Measurements from ENCODE around the gene GABRR3.
"Not testable (repeated sequence)": the region's sequence is repeated elsewhere in the genome, so short reads cannot be mapped to it uniquely, and the experiment has no call there.

Gene GABRR3

GRCh38 chr3:98014268-98014585 is 20.9 kb downstream of the GABRR3 start:
- Histone ChIP-seq H3K79me2 (ENCODE audit: control insufficient read depth, low read length) (no peaks in the 10 kb centered on the region), H3K4me2 (ENCODE audit: low read length) (no peak overlapping the region), H3K27ac (ENCODE audit: low read depth, low read length) (no peak overlapping the region), H3F3A (ENCODE audit: control insufficient read depth, insufficient read depth) (no peaks in the 10 kb centered on the region), H3K36me3 (ENCODE audit: control insufficient read depth, low read length) (no peaks in the 10 kb centered on the region), H3K27me3 (ENCODE audit: control insufficient read depth, low read length) (no peaks in the 10 kb centered on the region), H3K4me3 (ENCODE audit: low read length) (no peak overlapping the region), H3K9me3 (ENCODE audit: control insufficient read depth, insufficient read depth, low read length) (no peaks in the 10 kb centered on the region), H4K20me1 (ENCODE audit: control insufficient read depth, insufficient read depth, low read depth, low read length) (no peaks in the 10 kb centered on the region), H3K9me2 (replicated peaks; ENCODE audit: control insufficient read depth, low read length) (no peaks in the 10 kb centered on the region), H3K4me1 (ENCODE audit: control insufficient read depth, low read length) (peaks cover 3% of the 10 kb centered on the region)
- TF ChIP-seq EZH2phosphoT487 (IDR thresholded peaks at IDR 0.05; ENCODE audit: borderline replicate concordance, low read length) = no peak
- TF ChIP-seq, protein P1, sequence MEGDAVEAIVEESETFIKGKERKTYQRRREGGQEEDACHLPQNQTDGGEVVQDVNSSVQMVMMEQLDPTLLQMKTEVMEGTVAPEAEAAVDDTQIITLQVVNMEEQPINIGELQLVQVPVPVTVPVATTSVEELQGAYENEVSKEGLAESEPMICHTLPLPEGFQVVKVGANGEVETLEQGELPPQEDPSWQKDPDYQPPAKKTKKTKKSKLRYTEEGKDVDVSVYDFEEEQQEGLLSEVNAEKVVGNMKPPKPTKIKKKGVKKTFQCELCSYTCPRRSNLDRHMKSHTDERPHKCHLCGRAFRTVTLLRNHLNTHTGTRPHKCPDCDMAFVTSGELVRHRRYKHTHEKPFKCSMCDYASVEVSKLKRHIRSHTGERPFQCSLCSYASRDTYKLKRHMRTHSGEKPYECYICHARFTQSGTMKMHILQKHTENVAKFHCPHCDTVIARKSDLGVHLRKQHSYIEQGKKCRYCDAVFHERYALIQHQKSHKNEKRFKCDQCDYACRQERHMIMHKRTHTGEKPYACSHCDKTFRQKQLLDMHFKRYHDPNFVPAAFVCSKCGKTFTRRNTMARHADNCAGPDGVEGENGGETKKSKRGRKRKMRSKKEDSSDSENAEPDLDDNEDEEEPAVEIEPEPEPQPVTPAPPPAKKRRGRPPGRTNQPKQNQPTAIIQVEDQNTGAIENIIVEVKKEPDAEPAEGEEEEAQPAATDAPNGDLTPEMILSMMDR (IDR thresholded peaks at IDR 0.05; ENCODE audit: low read depth, low read length, poor library complexity, severe bottlenecking) = no peak

DNA sequence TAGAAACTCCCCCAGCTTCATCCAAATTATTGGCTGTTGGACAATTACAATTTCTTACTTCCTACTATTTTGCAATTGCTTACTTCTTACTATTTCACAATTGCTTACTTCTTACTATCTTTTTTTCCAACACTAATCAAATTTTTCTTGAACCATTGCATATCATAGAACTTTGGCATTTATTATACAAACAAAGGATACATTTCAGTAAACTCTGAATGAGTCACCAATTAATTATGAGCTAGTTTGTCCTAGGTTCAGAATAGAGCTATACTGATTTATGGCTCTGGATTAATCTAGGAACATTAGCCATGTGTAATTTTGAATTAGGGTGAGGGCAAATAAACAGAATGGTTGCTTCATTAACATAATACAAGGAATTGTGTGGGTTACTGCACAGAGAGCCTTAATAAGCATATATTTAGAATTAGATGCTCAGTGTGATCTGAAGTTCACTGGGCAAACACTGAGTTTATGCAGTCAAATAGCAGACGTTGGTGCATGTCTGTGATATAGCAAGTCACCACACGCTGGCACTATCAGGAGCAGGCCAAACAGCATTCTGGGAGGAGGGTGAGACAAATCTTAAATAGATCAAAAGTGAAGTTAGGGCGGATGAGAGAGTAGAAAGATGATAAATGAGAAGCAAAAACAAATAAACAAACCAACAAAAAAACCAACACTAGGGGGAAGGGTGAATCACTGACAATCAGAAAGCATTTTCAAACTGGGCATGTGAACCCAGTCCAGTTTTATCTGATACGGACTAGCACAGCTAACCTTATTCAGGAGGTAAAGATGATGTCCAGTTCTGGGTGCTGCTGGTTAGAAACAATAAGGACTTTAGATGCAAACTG is 21.5 kb downstream of the GABRR3 start:
- Histone ChIP-seq H3K27ac (ENCODE audit: low read depth, low read length) (no peak overlapping the region), H3K9me2 (replicated peaks; ENCODE audit: control insufficient read depth, low read length) (no peaks in the 10 kb centered on the region), H3K4me2 (ENCODE audit: low read length) (no peak overlapping the region), H3K79me2 (ENCODE audit: control insufficient read depth, low read length) (no peaks in the 10 kb centered on the region), H3K36me3 (ENCODE audit: control insufficient read depth, low read length) (no peaks in the 10 kb centered on the region), H3K4me1 (ENCODE audit: control insufficient read depth, low read length) (peaks cover 9% of the 10 kb centered on the region), H3K9me3 (ENCODE audit: control insufficient read depth, insufficient read depth, low read length) (no peaks in the 10 kb centered on the region), H3K27me3 (ENCODE audit: control insufficient read depth, low read length) (no peaks in the 10 kb centered on the region), H3F3A (ENCODE audit: control insufficient read depth, insufficient read depth) (no peaks in the 10 kb centered on the region), H4K20me1 (ENCODE audit: control insufficient read depth, insufficient read depth, low read depth, low read length) (no peaks in the 10 kb centered on the region), H3K4me3 (ENCODE audit: low read length) (no peak overlapping the region)
- TF ChIP-seq EZH2phosphoT487 (IDR thresholded peaks at IDR 0.05; ENCODE audit: borderline replicate concordance, low read length) = no peak
- TF ChIP-seq, protein P1 (IDR thresholded peaks at IDR 0.05; ENCODE audit: low read depth, low read length, poor library complexity, severe bottlenecking) = no peak

GRCh38 chr3:98012979-98013378 is 22.1 kb downstream of the GABRR3 start:
- peaks cover 16% of the 10 kb centered on the region for H3K4me1 ChIP-seq (ENCODE audit: control insufficient read depth, low read length)
- H3F3A ChIP-seq (ENCODE audit: control insufficient read depth, insufficient read depth) = no peaks in the 10 kb centered on the region
- no peak overlapping the region for H3K27ac ChIP-seq (ENCODE audit: low read depth, low read length)
- H3K27me3 ChIP-seq (ENCODE audit: control insufficient read depth, low read length) = no peaks in the 10 kb centered on the region
- no peaks in the 10 kb centered on the region for H3K79me2 ChIP-seq (ENCODE audit: control insufficient read depth, low read length)
- no peak overlapping the region for H3K4me3 ChIP-seq (ENCODE audit: low read length)
- H3K9me3 ChIP-seq (ENCODE audit: control insufficient read depth, insufficient read depth, low read length) = no peaks in the 10 kb centered on the region
- H3K9me2 ChIP-seq (replicated peaks; ENCODE audit: control insufficient read depth, low read length) = no peaks in the 10 kb centered on the region
- no peak overlapping the region for H3K4me2 ChIP-seq (ENCODE audit: low read length)
- H3K36me3 ChIP-seq (ENCODE audit: control insufficient read depth, low read length) = no peaks in the 10 kb centered on the region
- TF ChIP-seq EZH2phosphoT487 (IDR thresholded peaks at IDR 0.05; ENCODE audit: borderline replicate concordance, low read length) = no peak
- TF ChIP-seq, protein P1 (IDR thresholded peaks at IDR 0.05; ENCODE audit: low read depth, low read length, poor library complexity, severe bottlenecking) = no peak
- no peaks in the 10 kb centered on the region for H4K20me1 ChIP-seq (ENCODE audit: control insufficient read depth, insufficient read depth, low read depth, low read length)

GRCh38 chr3:98010883-98011449 is 24.1 kb downstream of the GABRR3 start:
- not testable (repeated sequence) for H3K4me3 ChIP-seq (ENCODE audit: low read length); H3K9me3 ChIP-seq (ENCODE audit: control insufficient read depth, insufficient read depth, low read length); H3K9me2 ChIP-seq (replicated peaks; ENCODE audit: control insufficient read depth, low read length); H3F3A ChIP-seq (ENCODE audit: control insufficient read depth, insufficient read depth); H3K4me2 ChIP-seq (ENCODE audit: low read length); H3K27me3 ChIP-seq (ENCODE audit: control insufficient read depth, low read length); H3K36me3 ChIP-seq (ENCODE audit: control insufficient read depth, low read length); H3K79me2 ChIP-seq (ENCODE audit: control insufficient read depth, low read length); H4K20me1 ChIP-seq (ENCODE audit: control insufficient read depth, insufficient read depth, low read depth, low read length); H3K27ac ChIP-seq (ENCODE audit: low read depth, low read length)
- H3K4me1 ChIP-seq (ENCODE audit: control insufficient read depth, low read length) = peaks cover 16% of the 10 kb centered on the region
